RWPE2 (cell line): ENCODE results near the gene ADRM1.

Source experiments
- ATAC-seq: fragments of 200-7000 bp; cut with Tn5 transposase; 3 replicates; pipeline ENCODE4 v1.9.1; 2021; ENCODE audit warnings: low read depth
- DNase-seq: peaks from one replicate; pipeline ENCODE4 v3.0.0-alpha.2; 2020; ENCODE audit warnings: low spot score
- H3K27ac ChIP-seq: fragments of 450-650 bp; 2 replicates; pipeline ENCODE4 v1.5.1; 2017; ENCODE audit warnings: mild to moderate bottlenecking; ENCODE audit not compliant: poor library complexity, severe bottlenecking
- H3K27me3 ChIP-seq: fragments of 250-450 bp; sonication (Bioruptor Pico); 2 replicates; pipeline ENCODE4 v1.5.1; 2021; ENCODE audit warnings: mild to moderate bottlenecking, moderate library complexity; ENCODE audit not compliant: insufficient read depth, poor library complexity, severe bottlenecking
- H3K36me3 ChIP-seq: fragments of 250-450 bp; sonication (Bioruptor Pico); 2 replicates; pipeline ENCODE4 v1.5.1; 2020; ENCODE audit warnings: low read depth, mild to moderate bottlenecking, moderate library complexity
- H3K4me1 ChIP-seq: fragments of 250-450 bp; sonication (Bioruptor Pico); 2 replicates; pipeline ENCODE4 v1.5.1; 2021; ENCODE audit warnings: mild to moderate bottlenecking, moderate library complexity; ENCODE audit not compliant: insufficient read depth, poor library complexity, severe bottlenecking
- H3K4me3 ChIP-seq: fragments of 250-450 bp; sonication (Bioruptor Pico); 2 replicates; pipeline ENCODE4 v1.5.1; 2021; ENCODE audit warnings: mild to moderate bottlenecking, moderate library complexity; ENCODE audit not compliant: severe bottlenecking
- H3K9me3 ChIP-seq: fragments of 250-450 bp; sonication (Bioruptor Pico); 2 replicates; pipeline ENCODE4 v1.5.1; 2021; ENCODE audit warnings: mild to moderate bottlenecking, moderate library complexity; ENCODE audit not compliant: severe bottlenecking
- TF ChIP-seq, protein P1 (sequence below): fragments of 450-650 bp; IDR thresholded peaks from one replicate; pipeline ENCODE4 v1.5.1; 2017; ENCODE audit warnings: mild to moderate bottlenecking, moderate library complexity; ENCODE audit not compliant: poor library complexity, severe bottlenecking

ADRM1 gene

DNA sequence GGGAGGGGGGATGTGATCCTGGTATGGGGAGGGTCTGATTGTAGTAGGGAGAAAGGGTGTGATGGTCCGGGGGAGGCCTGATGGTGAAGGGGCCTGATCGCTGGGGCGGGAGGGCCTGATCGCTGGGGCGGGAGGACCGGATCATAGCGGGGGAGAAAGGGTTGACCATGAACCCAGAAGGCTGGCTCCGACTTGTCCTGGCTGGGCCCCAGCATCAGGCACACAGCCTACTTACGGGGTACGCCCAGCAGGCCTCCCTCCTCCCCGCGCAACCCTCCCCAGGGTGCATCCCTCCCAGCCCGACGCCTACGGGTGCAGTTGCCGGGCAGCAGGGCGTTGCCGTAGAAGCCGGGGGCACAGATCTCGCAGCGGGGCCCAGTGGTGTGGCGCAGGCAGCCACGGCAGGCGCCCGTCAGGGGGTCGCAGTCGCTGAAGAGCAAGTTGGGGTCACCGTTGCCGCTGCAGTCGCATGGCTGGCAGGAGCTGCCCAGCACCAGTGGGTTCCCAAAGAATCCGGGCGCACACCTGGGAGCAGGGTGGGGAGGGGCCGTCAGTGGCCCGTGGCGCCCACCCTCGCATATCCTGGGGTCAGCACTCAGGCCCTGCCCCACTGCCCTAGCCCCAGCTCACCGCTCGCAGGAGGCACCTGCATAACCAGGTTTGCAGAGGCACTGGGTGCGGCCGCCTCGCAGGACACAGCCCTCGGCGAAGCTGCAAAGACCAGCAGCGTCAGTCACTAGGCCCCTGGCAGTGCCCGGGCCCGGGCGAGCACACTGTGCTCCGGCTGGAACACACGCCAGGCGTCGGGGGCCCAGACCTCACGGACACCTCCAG lies 20.6 kb downstream of the ADRM1 start:
- TF ChIP-seq, protein P1, sequence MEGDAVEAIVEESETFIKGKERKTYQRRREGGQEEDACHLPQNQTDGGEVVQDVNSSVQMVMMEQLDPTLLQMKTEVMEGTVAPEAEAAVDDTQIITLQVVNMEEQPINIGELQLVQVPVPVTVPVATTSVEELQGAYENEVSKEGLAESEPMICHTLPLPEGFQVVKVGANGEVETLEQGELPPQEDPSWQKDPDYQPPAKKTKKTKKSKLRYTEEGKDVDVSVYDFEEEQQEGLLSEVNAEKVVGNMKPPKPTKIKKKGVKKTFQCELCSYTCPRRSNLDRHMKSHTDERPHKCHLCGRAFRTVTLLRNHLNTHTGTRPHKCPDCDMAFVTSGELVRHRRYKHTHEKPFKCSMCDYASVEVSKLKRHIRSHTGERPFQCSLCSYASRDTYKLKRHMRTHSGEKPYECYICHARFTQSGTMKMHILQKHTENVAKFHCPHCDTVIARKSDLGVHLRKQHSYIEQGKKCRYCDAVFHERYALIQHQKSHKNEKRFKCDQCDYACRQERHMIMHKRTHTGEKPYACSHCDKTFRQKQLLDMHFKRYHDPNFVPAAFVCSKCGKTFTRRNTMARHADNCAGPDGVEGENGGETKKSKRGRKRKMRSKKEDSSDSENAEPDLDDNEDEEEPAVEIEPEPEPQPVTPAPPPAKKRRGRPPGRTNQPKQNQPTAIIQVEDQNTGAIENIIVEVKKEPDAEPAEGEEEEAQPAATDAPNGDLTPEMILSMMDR = no peak
- H3K36me3 ChIP-seq = peaks cover 92% of the 10 kb centered on the region
- no peaks in the 10 kb centered on the region for H3K9me3 ChIP-seq
- H3K27me3 ChIP-seq = no peaks in the 10 kb centered on the region
- peak; percentile 91 for DNase-seq
- no peaks in the 10 kb centered on the region for H3K4me1 ChIP-seq
- no peak for ATAC-seq
- H3K4me3 ChIP-seq = no peak overlapping the region
- no peak overlapping the region for H3K27ac ChIP-seq

DNA sequence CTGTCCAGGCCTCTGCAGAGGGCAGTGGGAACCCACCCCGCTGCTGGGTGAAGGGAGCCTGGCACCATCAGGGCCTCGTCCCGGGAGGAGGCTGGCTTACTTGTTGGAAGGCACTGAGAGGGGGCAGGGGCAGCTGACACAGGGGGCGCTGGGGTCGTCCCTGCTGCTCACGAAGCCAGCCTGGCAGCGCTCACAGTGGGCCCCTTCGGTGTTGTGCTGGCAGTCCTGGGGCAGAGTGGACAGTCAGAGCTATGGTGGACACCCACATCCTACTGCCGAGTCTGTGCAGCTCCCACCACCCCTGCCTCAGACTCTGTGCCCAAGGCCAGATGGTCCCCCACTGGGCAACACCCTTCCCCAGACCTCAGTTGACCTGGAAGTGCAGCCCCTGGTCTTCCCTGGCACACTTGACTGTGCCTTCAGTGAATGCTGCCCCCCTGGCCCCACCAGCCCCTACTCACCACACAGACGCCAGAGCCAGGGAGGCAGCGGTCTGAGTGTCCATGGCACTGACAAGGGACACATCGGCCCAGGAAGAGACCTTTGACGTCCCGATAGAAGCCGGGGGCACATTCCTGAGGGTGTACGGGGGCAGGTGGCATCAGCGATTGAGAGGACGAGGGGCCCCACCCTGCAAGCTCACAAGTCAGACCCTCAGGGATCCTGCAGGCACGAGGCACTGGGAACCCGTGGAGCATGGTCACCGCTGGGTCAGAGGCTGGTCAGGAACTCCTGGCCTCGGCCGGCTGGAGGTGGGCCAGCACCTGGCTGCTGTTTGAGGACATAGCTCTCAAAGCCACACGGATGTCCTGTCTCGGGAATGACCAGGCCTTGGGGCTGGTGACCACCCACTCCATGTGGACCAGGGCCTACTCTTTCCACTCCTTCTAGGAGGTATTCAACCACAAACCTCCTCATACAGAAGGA lies 21.4 kb downstream of the ADRM1 start:
- no peak overlapping the region for H3K4me3 ChIP-seq
- H3K27me3 ChIP-seq = no peaks in the 10 kb centered on the region
- TF ChIP-seq, protein P1 = no peak
- peaks cover 92% of the 10 kb centered on the region for H3K36me3 ChIP-seq
- ATAC-seq (no peak), DNase-seq (peak; percentile 89)
- no peak overlapping the region for H3K27ac ChIP-seq
- no peaks in the 10 kb centered on the region for H3K4me1 ChIP-seq
- H3K9me3 ChIP-seq = no peaks in the 10 kb centered on the region

DNA sequence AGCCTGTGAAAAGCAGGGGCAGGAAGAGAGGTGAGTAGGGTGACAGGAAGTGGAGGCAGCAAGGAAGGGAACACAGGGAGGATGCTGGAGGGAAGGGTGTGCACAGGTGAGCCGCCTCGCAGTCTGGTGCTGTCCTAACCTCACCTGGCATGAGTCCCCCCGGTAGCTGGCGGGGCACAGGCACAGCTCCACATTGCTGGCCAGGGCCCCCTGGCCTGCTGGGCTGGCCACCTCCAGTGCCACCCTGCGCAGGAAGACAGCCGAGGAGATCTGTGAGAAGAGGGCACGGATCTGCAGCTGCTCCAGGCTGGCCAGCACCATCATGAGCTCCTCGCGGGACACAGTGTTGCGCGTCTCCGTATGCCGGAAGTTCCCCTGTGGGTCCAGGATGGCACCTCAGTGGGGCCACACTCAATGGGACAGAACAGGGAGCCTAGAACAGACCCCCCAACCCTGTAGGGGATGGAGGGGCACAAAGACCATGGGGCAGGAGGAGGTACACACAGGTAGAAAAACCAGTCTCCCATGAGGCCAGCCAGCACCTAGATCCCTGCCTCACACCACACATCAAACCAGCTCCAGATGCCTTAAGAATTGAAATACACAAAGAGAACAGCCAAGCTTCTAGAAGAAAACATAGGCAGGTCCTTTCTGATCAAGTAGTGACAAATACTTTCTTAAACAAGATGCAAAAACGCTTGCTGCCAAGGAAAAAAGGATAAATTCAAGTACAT lies 22.5 kb downstream of the ADRM1 start:
- Histone ChIP-seq H3K9me3 (no peaks in the 10 kb centered on the region), H3K36me3 (peaks cover 92% of the 10 kb centered on the region), H3K27me3 (no peaks in the 10 kb centered on the region), H3K27ac (no peak overlapping the region), H3K4me3 (no peak overlapping the region), H3K4me1 (no peaks in the 10 kb centered on the region)
- no peak for ATAC-seq
- TF ChIP-seq, protein P1 = no peak
- DNase-seq = peak; percentile 84

DNA sequence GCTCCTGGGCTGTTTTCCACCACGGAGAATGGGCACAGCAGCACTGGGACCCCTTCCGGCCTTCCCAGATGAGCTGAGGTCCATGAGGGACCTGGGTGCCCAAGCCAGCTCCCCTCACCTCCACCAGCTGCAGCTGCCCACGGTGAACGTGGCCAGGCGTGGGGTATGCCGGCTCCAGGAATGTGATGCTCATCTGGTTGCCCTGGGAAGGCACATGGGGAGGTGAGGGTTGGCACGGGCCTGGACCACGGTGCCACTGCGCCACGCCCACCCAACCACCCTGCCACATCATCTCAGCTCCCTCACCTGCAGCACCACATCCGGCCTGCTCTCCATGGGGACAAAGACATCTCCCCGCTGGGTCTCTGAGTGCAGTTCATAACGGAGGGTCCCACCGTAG lies 23.8 kb downstream of the ADRM1 start:
- DNase-seq (peak; percentile 86), ATAC-seq (no peak)
- H3K27ac ChIP-seq = no peak overlapping the region
- no peak overlapping the region for H3K4me3 ChIP-seq
- no peaks in the 10 kb centered on the region for H3K4me1 ChIP-seq
- no peaks in the 10 kb centered on the region for H3K9me3 ChIP-seq
- TF ChIP-seq, protein P1 = no peak
- peaks cover 96% of the 10 kb centered on the region for H3K36me3 ChIP-seq
- H3K27me3 ChIP-seq = no peaks in the 10 kb centered on the region
